Activated CD4-positive, alpha-beta T cell treated with anti-CD3 and anti-CD28 coated beads for 36 hours (primary cell): Measurements from ENCODE around the gene LTBP1. TPM values are rescaled to one million over a fixed set of nuclear protein-coding genes. Genes with fewer than 3 reads are reported as not detected.
"Not testable (repeated sequence)": the region's sequence is repeated elsewhere in the genome, so short reads cannot be mapped to it uniquely, and the experiment has no call there.

Experiments
- ATAC-seq: fragments of 200-7000 bp; cut with Tn5 transposase; one replicate; pipeline ENCODE4 v1.10.0; 2021; ENCODE audit warnings: mild to moderate bottlenecking, moderate library complexity
- CTCF ChIA-PET: fragments of 350-600 bp; sonication (Branson Sonifier 250); formaldehyde crosslinking; loops from one replicate; lab custom pipeline; 2021; ENCODE audit warnings: antibody characterized with exemption; lab: Charles Lee
- POLR2A ChIA-PET: fragments of 350-600 bp; sonication (Branson Sonifier 250); formaldehyde crosslinking; loops from one replicate; lab custom pipeline; 2021; ENCODE audit warnings: antibody characterized with exemption, inconsistent platforms; lab: Charles Lee
- DNase-seq: peaks from one replicate; pipeline ENCODE4 v3.0.0-alpha.2; 2020
- H3K27ac Mint-ChIP-seq: one replicate; pipeline ENCODE4 v1.8.0; 2021; ENCODE audit warnings: mixed read lengths
- H3K27me3 Mint-ChIP-seq: one replicate; pipeline ENCODE4 v1.8.0; 2021; ENCODE audit warnings: mixed read lengths
- H3K36me3 Mint-ChIP-seq: one replicate; pipeline ENCODE4 v1.8.0; 2021; ENCODE audit warnings: low read depth, mixed read lengths
- H3K4me1 Mint-ChIP-seq: one replicate; pipeline ENCODE4 v1.8.0; 2021; ENCODE audit warnings: mixed read lengths
- H3K4me3 Mint-ChIP-seq: one replicate; pipeline ENCODE4 v1.8.0; 2021; ENCODE audit warnings: mild to moderate bottlenecking, moderate library complexity, mixed read lengths
- H3K9me3 Mint-ChIP-seq: one replicate; pipeline ENCODE4 v1.8.0; 2021; ENCODE audit warnings: low read depth, mixed read lengths
- intact Hi-C, 2 experiments: fragments of 100-400 bp; cut with DNase I in 1 of 2; cut with micrococcal nuclease in 1 of 2; formaldehyde crosslinking; loops; one replicate each; pipeline versions ENCODE4 v1.14.2 to v1.15.1; 2022 to 2024; cut with DNase I, micrococcal nuclease
- total RNA-seq, 2 experiments: library from RNA; stranded (reverse); gene quantifications; one replicate each; pipeline ENCODE4 v1.2.3, GENCODE V29; 2021

LTBP1 gene
- total RNA-seq, 2 experiments from 2014 or later, result 0.14 to 0.26 TPM

DNA sequence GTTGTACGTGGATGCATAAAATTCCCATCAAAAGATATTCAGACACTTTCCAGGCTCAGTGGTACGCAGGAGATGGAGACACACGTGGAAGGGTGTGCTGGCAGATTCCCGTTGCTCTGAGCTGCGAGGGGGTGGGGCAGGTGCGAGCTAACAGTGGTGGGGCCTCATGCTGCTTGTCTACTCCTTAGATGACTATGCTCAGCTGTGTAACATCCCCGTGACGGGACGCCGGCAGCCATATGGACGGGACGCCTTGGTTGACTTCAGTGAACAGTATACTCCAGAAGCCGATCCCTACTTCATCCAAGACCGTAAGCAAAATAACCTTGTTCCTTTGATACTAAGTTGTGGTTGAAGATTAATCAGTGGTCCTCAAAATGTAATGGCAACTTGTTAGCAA is 442.2 kb downstream of the LTBP1 start:
- H3K36me3 Mint-ChIP-seq, result no peaks in the 10 kb centered on the region
- ChIA-PET CTCF (no interaction called here), POLR2A (no interaction called here)
- H3K27me3 Mint-ChIP-seq, result no peaks in the 10 kb centered on the region
- no peak overlapping the region for H3K27ac Mint-ChIP-seq
- no peaks in the 10 kb centered on the region for H3K9me3 Mint-ChIP-seq
- no peak overlapping the region for H3K4me3 Mint-ChIP-seq
- intact Hi-C loops, result no loop called here
- ATAC-seq (no peak), DNase-seq (no peak)
- H3K4me1 Mint-ChIP-seq, result no peaks in the 10 kb centered on the region

DNA sequence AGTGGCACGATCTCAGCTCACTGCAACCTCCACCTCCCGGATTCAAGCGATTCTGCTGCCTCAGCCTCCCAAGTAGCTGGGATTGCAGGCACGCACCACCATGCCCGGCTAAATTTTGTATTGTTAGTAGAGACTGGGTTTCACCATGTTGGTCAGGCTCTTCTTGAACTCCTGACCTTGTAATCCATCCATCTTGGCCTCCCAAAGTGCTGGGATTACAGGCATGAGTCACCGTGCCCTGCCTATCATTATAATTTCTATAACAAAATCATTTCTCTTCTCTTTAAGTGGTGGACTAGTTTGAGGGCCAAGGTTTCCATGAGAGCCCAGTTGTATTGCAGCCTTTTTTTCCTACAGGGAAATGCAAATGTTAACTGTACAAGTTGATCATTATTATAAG is 442.9 kb downstream of the LTBP1 start:
- H3K4me3 Mint-ChIP-seq, H3K27ac Mint-ChIP-seq, ATAC-seq, H3K4me1 Mint-ChIP-seq, H3K36me3 Mint-ChIP-seq, H3K9me3 Mint-ChIP-seq, intact Hi-C loops, DNase-seq, H3K27me3 Mint-ChIP-seq: not testable (repeated sequence)
- POLR2A ChIA-PET, result interaction anchor here (0.6 kb wide), 1 partner anchor 84 kb away, joined by 4 read pairs; no protein-coding TSS in a partner anchor
- CTCF ChIA-PET, result interaction anchor here (1.3 kb wide), 1 partner anchor 9 kb away, joined by 3 read pairs; no protein-coding TSS in a partner anchor

DNA sequence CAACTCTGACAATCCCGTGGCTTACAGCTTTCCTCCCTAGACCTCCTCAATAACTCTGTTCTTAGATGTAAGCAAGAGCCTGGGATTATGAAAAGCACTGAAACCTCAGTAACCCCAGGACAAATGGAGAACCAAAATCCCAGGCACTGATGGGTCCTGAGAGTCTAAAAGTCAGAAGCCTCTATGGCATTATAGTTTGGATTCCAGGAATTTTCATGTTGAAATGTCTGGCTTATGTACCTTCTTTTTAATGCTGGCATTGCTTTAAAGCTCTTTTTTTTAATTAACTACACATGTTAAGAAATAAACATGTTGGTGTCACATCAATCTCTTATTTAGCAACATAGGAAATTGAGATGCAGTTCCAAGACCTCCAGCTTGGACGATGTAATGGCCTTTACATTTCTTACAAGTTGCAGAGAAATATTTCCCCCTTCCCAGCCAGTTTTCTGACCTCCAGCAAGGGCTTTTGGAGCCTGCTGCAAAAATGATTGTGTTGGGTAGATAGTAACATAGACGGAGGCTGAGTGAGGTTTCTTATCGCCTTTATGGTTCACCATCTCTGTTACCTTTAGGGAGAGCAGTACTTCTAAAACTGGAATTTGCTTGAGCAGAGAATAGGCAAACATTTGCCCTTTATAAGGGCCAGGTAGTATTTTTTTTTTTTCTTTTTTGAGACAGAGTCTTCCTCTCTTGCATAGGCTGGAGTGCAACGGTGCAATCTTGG is 444.9 kb downstream of the LTBP1 start:
- CTCF ChIA-PET, result interaction anchor here (0.6 kb wide), 1 partner anchor 423 kb away, joined by 3 read pairs; no protein-coding TSS in a partner anchor
- no peak overlapping the region for H3K27ac Mint-ChIP-seq
- intact Hi-C loops, result no loop called here
- H3K4me3 Mint-ChIP-seq, result no peak overlapping the region
- no peaks in the 10 kb centered on the region for H3K27me3 Mint-ChIP-seq
- no peaks in the 10 kb centered on the region for H3K36me3 Mint-ChIP-seq
- H3K9me3 Mint-ChIP-seq, result no peaks in the 10 kb centered on the region
- POLR2A ChIA-PET, result no interaction called here
- ATAC-seq, result no peak
- H3K4me1 Mint-ChIP-seq, result no peaks in the 10 kb centered on the region
- no peak for DNase-seq

DNA sequence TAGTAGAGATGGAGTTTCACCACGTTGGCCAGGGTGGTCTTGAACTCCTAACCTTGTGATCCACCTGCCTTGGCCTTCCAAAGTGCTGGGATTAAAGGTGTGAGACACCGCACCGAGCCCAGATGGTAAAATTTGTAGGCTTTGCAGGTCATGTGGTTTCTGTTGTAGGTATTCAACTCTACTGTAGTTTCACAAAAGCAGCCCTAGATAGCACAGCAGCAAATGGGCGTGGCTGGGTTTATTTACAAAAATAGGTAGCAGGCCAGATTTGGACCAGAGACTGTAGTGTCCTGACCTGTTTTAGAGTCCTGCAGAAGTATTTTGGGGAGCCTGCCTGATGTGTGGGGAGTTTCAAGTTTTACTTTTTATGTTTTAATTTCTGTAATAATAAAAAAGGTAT is 445.6 kb downstream of the LTBP1 start:
- H3K4me3 Mint-ChIP-seq, result no peak overlapping the region
- DNase-seq (no peak), ATAC-seq (no peak)
- ChIA-PET POLR2A (no interaction called here), CTCF (no interaction called here)
- H3K27me3 Mint-ChIP-seq, result no peaks in the 10 kb centered on the region
- no peak overlapping the region for H3K27ac Mint-ChIP-seq
- intact Hi-C loops, result no loop called here
- no peaks in the 10 kb centered on the region for H3K4me1 Mint-ChIP-seq
- no peaks in the 10 kb centered on the region for H3K9me3 Mint-ChIP-seq
- H3K36me3 Mint-ChIP-seq, result no peaks in the 10 kb centered on the region

DNA sequence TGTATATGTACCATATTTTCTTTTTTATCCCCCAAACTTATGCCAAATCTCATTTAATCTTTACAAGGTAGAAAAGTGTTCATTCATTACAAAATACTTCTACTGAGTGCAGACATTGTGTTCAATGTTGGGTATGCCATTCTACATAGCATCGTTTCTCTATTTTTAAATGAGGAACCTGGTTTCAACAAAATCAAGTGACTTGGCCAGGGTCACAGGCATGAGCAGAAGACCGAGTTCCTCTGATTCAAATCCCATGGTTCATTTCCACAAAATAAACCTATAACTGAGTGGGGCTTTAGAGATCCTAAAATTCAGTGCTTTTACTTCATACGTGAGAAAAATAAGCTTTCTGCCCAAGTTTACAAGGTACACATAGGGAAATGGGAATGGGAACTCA is 448.3 kb downstream of the LTBP1 start:
- Mint-ChIP-seq H3K4me1 (no peaks in the 10 kb centered on the region), H3K36me3 (no peaks in the 10 kb centered on the region), H3K9me3 (no peaks in the 10 kb centered on the region), H3K4me3 (no peak overlapping the region), H3K27ac (no peak overlapping the region), H3K27me3 (no peaks in the 10 kb centered on the region)
- ChIA-PET CTCF (interaction anchor here (0.6 to 1.2 kb wide), 7 partner anchors 12 to 774 kb away, joined by 3 to 5 read pairs (median 3); no protein-coding TSS in a partner anchor), POLR2A (interaction anchor here (0.6 kb wide), 1 partner anchor 10 kb away, joined by 4 read pairs; no protein-coding TSS in a partner anchor)
- intact Hi-C loops, result loop anchor here in 1 of 2 experiments (1.0 to 5.0 kb wide), 2 partner anchors 187 to 360 kb away; no protein-coding TSS in a partner anchor
- ATAC-seq (no peak), DNase-seq (no peak)

DNA sequence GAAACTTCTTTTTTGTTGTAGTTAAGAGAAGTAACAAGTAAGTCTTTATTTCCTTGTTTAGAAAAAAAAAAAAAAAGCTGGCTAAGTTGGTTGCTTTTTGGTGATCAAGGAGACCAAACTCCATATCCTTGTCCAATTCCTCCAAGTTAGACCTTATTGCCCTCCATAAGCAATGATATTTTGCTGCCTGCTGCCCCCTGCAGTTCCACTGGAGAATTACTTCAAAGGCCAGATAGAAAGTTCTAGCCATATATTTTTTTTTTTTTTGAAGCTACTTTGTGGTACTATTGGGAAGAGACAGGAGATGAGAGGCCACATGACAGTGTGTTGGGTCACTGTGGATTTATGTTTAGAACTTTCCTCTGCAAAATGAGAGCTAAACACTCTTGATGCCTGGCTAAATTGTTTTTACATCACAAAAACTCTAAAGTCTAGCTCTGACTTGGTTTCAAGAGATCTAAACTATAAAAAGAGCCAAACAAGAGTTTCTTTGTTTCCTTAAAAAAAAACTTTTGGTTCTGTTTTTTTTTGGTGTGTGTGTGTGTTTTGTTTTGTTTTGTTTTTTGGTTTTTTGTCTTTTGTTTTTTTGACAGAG is 449.0 kb downstream of the LTBP1 start:
- Mint-ChIP-seq H3K9me3 (no peaks in the 10 kb centered on the region), H3K27me3 (no peaks in the 10 kb centered on the region), H3K27ac (no peak overlapping the region), H3K36me3 (no peaks in the 10 kb centered on the region), H3K4me3 (no peak overlapping the region), H3K4me1 (no peaks in the 10 kb centered on the region)
- ChIA-PET POLR2A (interaction anchor here (0.6 kb wide), 3 partner anchors 10 to 886 kb away, joined by 3 to 4 read pairs (median 4); no protein-coding TSS in a partner anchor), CTCF (interaction anchor here (0.6 to 1.2 kb wide), 14 partner anchors 11 to 1987 kb away, joined by 3 to 5 read pairs (median 3); no protein-coding TSS in a partner anchor)
- ATAC-seq (no peak), DNase-seq (peak; percentile 73)
- intact Hi-C loops, result loop anchor here in 1 of 2 experiments (1.0 to 5.0 kb wide), 2 partner anchors 187 to 360 kb away; no protein-coding TSS in a partner anchor

DNA sequence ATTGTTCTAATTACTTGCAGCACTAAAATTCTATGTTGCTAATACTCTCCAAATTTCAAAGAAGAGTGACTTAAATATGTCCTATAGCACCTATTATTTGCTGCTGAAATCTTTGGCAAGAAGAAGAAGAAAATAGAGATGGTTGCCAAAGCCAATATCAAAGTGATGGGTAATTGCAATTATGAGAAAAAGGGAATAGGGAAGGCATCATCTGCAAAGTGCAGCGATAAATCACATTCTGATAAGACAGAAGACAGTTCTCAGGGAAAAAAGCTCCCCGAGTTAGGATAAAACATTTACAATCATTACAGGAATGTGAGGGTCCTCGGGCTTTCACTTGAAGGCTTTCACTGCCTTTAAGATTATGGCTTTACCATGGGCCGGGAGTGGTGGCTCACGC is 457.6 kb downstream of the LTBP1 start:
- Mint-ChIP-seq H3K27ac (no peak overlapping the region), H3K27me3 (no peaks in the 10 kb centered on the region), H3K9me3 (peaks cover 4% of the 10 kb centered on the region), H3K36me3 (no peaks in the 10 kb centered on the region), H3K4me3 (no peak overlapping the region), H3K4me1 (no peaks in the 10 kb centered on the region)
- ChIA-PET POLR2A (no interaction called here), CTCF (interaction anchor here (0.7 kb wide), 1 partner anchor 130 kb away, joined by 4 read pairs; no protein-coding TSS in a partner anchor)
- ATAC-seq (no peak), DNase-seq (no peak)
- intact Hi-C loops, result no loop called here

DNA sequence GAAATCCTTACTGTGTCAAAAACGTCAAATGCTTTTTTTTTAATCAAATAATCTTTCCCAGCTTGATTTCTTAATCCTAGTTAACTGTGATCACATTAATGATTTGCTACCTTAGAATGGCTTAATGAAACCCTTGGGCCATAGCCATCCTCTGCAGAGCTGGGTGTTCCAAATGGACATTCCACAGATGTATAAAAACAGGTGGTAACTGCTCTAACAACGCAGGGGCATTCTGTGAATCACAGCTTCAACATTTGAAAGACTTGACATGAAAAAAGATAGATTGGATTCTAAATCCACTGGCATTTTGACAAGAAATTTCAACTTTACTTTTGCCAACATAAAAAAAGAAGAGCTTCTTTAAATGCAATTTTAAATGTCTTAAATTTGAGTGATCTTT is 459.9 kb downstream of the LTBP1 start:
- Mint-ChIP-seq H3K9me3 (peaks cover 4% of the 10 kb centered on the region), H3K4me1 (no peaks in the 10 kb centered on the region), H3K27me3 (no peaks in the 10 kb centered on the region), H3K27ac (no peak overlapping the region), H3K36me3 (no peaks in the 10 kb centered on the region), H3K4me3 (no peak overlapping the region)
- no peak for DNase-seq
- CTCF ChIA-PET, result interaction anchor here (0.8 to 1.1 kb wide), 3 partner anchors 11 to 101 kb away, joined by 3 to 4 read pairs (median 3); no protein-coding TSS in a partner anchor
- intact Hi-C loops, result no loop called here
- POLR2A ChIA-PET, result no interaction called here
- no peak for ATAC-seq

DNA sequence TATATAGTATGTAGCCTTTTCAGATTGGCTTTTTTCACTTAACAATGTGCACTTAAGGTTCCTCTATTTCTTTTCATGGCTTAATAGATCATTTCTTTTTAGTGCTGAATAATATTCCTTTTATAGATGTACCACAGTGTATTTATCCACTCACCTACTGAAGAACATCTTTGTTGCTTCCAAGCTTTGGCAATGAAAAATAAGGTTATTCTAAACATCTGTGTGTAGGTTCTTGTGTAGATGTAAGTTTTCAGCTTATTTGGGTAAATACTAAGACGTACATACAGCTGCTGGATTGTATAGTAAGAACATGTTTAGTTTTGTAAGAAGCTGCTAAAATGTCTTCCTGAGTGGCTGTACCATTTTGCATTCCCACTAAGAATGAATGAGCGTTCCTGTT is 461.4 kb downstream of the LTBP1 start:
- intact Hi-C loops, result no loop called here

DNA sequence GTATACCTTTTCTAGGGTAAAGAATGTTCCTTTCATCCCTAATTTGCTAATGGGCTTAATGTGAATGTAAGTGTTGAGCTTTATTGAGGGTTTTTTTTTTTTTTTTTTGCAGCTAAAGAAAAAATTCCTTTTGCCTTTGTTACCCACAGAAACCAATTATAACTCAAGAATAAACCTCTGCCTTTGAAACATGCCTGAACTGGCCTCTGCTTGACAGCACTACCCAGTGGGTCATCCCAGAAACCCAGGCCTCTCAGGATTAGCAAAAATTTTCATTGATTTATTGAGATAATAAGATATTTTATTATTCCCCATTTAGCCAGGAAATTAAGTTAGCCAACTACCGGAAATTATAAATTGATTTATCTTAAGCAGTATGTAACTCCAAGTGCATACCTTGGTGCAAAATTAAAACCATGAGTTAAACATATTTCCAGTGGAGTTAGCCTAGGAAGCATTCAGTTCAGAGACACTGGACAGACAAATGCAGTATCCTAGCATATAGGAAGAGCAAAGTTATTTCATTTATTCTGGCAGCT is 462.7 kb downstream of the LTBP1 start:
- ATAC-seq, result no peak
- POLR2A ChIA-PET, result no interaction called here
- Mint-ChIP-seq H3K27ac (no peak overlapping the region), H3K36me3 (no peaks in the 10 kb centered on the region), H3K4me3 (no peak overlapping the region), H3K4me1 (no peaks in the 10 kb centered on the region), H3K27me3 (peaks cover 4% of the 10 kb centered on the region), H3K9me3 (peaks cover 4% of the 10 kb centered on the region)
- CTCF ChIA-PET, result no interaction called here
- intact Hi-C loops, result no loop called here
- DNase-seq, result no peak

More for the DNA sequence above, 461.4 kb downstream of the LTBP1 start:
- DNase-seq (no peak), ATAC-seq (no peak)
- Mint-ChIP-seq H3K36me3 (no peaks in the 10 kb centered on the region), H3K27me3 (no peaks in the 10 kb centered on the region), H3K27ac (no peak overlapping the region), H3K4me3 (no peak overlapping the region), H3K4me1 (no peaks in the 10 kb centered on the region), H3K9me3 (peaks cover 4% of the 10 kb centered on the region)
- CTCF ChIA-PET, result no interaction called here
- POLR2A ChIA-PET, result no interaction called here

DNA sequence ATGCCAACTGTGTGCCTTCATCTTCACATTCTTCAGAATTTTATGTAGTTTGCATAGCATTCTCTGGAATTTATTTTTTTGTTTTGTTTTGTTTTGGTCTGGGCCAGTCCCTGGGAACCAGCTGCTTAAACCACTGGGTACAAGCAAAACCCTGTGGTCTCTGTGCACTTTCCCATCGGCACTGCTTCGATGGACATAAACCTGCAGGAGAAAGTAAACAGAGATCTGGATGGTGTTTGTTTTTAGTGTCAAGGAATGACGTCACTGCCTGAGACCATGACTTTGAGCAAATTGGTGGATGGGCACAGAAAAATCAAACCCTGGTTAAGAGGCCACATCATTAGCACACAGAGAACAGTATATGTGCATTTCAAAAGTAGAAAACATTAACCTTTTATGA is 465.0 kb downstream of the LTBP1 start:
- ChIA-PET CTCF (no interaction called here), POLR2A (no interaction called here)
- no peak overlapping the region for H3K27ac Mint-ChIP-seq
- H3K4me1 Mint-ChIP-seq, result no peaks in the 10 kb centered on the region
- H3K36me3 Mint-ChIP-seq, result no peaks in the 10 kb centered on the region
- peaks cover 4% of the 10 kb centered on the region for H3K9me3 Mint-ChIP-seq
- ATAC-seq, result no peak
- no peak overlapping the region for H3K4me3 Mint-ChIP-seq
- intact Hi-C loops, result loop anchor here (2.0 to 10.0 kb wide), 2 partner anchors 171 to 173 kb away; no protein-coding TSS in a partner anchor
- DNase-seq, result no peak
- peaks cover 7% of the 10 kb centered on the region for H3K27me3 Mint-ChIP-seq
